Large intestine (tissue), 3 donors: Measurements from ENCODE around the gene ZBTB17. TPM values are rescaled to one million over a fixed set of nuclear protein-coding genes. Genes with fewer than 3 reads are reported as not detected.
"Not testable (repeated sequence)": the region's sequence is repeated elsewhere in the genome, so short reads cannot be mapped to it uniquely, and the experiment has no call there.

Experiments used
- DNase-seq, 2 donors: peaks; one replicate each; pipeline versions ENCODE4 v3.0.0 to v3.0.0-alpha.2; 2013
- H3K27ac ChIP-seq: one replicate; pipeline ENCODE4 v1.5.1; 2013; ENCODE audit warnings: low read length
- H3K27me3 ChIP-seq: 2 replicates; pipeline ENCODE4 v1.6.1; 2013; ENCODE audit warnings: low read length; ENCODE audit not compliant: control insufficient read depth, insufficient read depth
- H3K36me3 ChIP-seq: 2 replicates; pipeline ENCODE4 v1.6.1; 2013; ENCODE audit warnings: low read length; ENCODE audit not compliant: control insufficient read depth, insufficient read depth
- H3K4me1 ChIP-seq: one replicate; pipeline ENCODE4 v1.6.1; 2013; ENCODE audit warnings: low read length; ENCODE audit not compliant: control insufficient read depth, insufficient read depth
- H3K4me3 ChIP-seq: one replicate; pipeline ENCODE4 v1.5.1; 2013; ENCODE audit warnings: low read length
- H3K9me3 ChIP-seq: one replicate; pipeline ENCODE4 v1.6.1; 2013; ENCODE audit warnings: mild to moderate bottlenecking, low read depth, low read length, moderate library complexity; ENCODE audit not compliant: control insufficient read depth
- WGBS: methylation state at CpG from one replicate; pipeline ENCODE4 v1.1.5; 2013; ENCODE audit warnings: low lambda C conversion rate; ENCODE audit not compliant: insufficient coverage; 5-methylcytosine and 5-hydroxymethylcytosine counted together
- polyA plus RNA-seq: library from polyadenylated mRNA; unstranded; fragments of 120-200 nt; gene quantifications from one replicate; pipeline ENCODE4 v1.2.1, GENCODE V29; 2013

The ZBTB17 gene
- polyA plus RNA-seq, 1 donor, result 22.8 TPM

- DNase-seq, H3K9me3 ChIP-seq, H3K4me3 ChIP-seq, H3K4me1 ChIP-seq, H3K27ac ChIP-seq, H3K27me3 ChIP-seq, H3K36me3 ChIP-seq: not testable (repeated sequence)
- 100% methylated on average over 2 of the region's 6 CpGs for WGBS
Measured at GRCh38 chr1:15892857-15893599, 82.9 kb downstream of the ZBTB17 start.

Other genes starting within 250 kb of the ZBTB17 start
- gene SLC25A34, start 239.8 kb downstream of the ZBTB17 start, polyA plus RNA-seq, result 2.7 TPM
- 15.6 TPM for gene TMEM82, start 233.6 kb downstream of the ZBTB17 start, polyA plus RNA-seq
- 76.8 TPM for gene FBLIM1, start 217.3 kb downstream of the ZBTB17 start, polyA plus RNA-seq
- gene UQCRHL, start 168.5 kb downstream of the ZBTB17 start, polyA plus RNA-seq, result 4.1 TPM
- gene SPEN, start 128.4 kb downstream of the ZBTB17 start, polyA plus RNA-seq, result 47.8 TPM
- gene SRARP, start 28.1 kb upstream of the ZBTB17 start, polyA plus RNA-seq, result not detected
- gene HSPB7, start 41.9 kb upstream of the ZBTB17 start, polyA plus RNA-seq, result 13.2 TPM
- 0.18 TPM for gene CLCNKA, start 45.9 kb upstream of the ZBTB17 start, polyA plus RNA-seq
- 0.42 TPM for gene CLCNKB, start 67.7 kb upstream of the ZBTB17 start, polyA plus RNA-seq
- 1.1 TPM for gene FAM131C, start 97.5 kb upstream of the ZBTB17 start, polyA plus RNA-seq
- 18.5 TPM for gene EPHA2, start 180.0 kb upstream of the ZBTB17 start, polyA plus RNA-seq
- gene ARHGEF19, start 236.6 kb upstream of the ZBTB17 start, polyA plus RNA-seq, result 12.2 TPM